ENCODE results near the gene AKR1D1. TPM values are rescaled to one million over a fixed set of nuclear protein-coding genes. Genes with fewer than 3 reads are reported as not detected.

The AKR1D1 gene
- polyA plus RNA-seq, 12 donors = 0.08 to 0.15 (median 0.10) TPM; not detected in 7

GRCh38 chr7:138163800-138164199 is 87.5 kb downstream of the AKR1D1 start:
- DNase-seq = no peak

- no peak for DNase-seq
These were observed 88.5 kb downstream of the AKR1D1 start for GRCh38 chr7:138164804-138165203.

GRCh38 chr7:138166681-138167080 is 90.4 kb downstream of the AKR1D1 start:
- DNase-seq = no peak

GRCh38 chr7:138167222-138167621 is 91.0 kb downstream of the AKR1D1 start:
- no peak for DNase-seq

GRCh38 chr7:138167869-138168296 is 91.6 kb downstream of the AKR1D1 start:
- no peak for DNase-seq

Other genes starting within 250 kb of the AKR1D1 start
- 1 to 10 TPM in 3 of 12 donors, under 1 TPM in 7, not detected in 2; 0.23 to 1.9 (median 0.84) TPM for gene DGKI, start 229.5 kb upstream of the AKR1D1 start, polyA plus RNA-seq (ENCODE audit: insufficient read length in 12 of 12)
- gene CREB3L2, start 74.4 kb upstream of the AKR1D1 start, polyA plus RNA-seq (ENCODE audit: insufficient read length in 12 of 12) = 10 to 100 TPM in 11 of 12 donors, not detected in 1; 29.7 to 45.7 (median 35.6) TPM

Measured in muscle of arm (tissue), 12 donors.